ENCODE data around the gene TNFRSF25.
"Not testable (repeated sequence)": the region's sequence is repeated elsewhere in the genome, so short reads cannot be mapped to it uniquely, and the experiment has no call there.

The TNFRSF25 gene

DNA sequence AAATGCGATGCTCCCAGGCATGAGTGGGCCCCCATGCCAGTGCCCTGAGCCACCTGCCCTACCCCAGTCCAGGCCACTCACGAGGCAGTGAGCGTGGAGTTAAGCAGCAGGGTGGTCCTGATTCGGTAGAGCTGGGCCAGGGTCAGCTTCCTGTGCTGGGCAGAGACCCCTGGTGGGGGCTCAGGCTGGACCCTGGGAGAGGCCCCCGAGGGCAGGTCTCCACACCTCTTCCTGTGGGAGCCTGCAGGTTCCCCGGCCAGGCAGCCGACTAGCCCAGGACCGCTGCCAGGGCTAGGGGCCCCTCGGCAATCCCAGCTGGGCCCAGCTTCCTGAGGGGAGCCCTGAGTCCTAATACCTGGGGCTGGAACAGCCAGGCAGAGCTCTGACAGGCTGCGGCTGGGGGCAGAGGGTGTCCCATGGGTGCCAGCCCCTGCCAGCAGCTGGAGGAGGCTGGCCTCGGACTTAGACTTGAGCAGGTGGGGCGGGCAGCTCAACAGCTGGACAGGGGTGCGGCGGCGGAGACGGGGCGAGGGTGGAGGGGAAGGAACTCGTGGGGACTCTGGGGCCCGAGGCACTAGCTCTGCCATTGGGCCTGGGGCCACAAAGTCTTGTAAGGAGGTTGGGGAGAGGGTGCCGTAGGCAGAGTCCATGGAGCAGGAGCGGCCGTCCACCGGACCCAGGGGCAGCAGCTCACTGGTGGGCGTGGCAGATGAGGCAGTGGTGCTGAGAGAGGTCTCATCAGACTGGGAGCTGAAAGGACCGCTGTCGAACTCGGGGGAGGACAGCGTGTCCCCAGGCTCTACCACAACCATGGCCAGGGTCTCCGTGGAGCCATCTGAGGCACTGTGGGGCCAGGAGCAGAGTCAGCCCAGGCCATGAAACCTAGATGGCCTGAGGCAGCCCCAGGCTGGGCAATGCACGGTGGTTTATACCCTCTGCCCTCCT lies 2.0 kb upstream of the TNFRSF25 start:
- no peak for DNase-seq

DNA sequence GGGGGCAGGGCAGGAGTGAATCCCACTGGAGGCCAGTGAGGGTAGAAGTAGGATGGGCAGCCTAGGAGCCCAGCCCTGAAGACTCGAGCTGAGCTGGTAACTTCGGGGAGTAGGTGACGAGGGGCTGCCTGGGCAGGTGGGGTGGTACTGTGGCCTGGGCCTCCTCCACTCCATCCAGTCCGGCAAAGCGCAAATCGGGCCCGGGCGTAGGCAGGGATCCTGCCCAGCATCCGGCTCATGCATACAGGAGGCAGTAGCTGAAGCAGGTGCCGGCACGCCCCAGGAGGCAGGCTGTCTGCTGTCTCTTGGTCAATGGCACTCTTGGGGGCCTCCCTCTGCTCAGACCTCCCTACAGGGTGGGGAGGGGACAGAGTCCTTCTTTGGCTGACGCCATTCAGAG lies 1.3 kb upstream of the TNFRSF25 start:
- DNase-seq = no peak

DNA sequence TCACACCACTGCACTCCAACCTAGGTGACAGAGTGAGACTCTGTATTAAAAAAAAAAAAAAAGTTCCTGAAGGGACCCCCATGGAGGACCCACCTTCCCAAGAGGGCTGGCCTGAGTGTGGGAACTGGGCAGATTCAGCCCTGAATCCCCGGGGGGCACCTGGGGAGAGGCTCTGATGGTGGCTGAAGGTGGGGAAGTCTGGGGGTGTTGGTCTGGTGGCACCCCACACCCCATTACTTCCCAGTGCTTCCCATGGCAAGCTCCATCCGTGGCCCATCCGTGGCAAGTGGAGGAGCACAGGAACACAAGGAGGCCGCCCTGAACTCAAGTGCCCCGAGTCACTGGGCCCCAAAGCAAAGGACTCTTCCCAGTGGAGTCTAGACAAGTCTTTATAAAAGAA lies 778 bp upstream of the TNFRSF25 start:
- no peak for DNase-seq

DNA sequence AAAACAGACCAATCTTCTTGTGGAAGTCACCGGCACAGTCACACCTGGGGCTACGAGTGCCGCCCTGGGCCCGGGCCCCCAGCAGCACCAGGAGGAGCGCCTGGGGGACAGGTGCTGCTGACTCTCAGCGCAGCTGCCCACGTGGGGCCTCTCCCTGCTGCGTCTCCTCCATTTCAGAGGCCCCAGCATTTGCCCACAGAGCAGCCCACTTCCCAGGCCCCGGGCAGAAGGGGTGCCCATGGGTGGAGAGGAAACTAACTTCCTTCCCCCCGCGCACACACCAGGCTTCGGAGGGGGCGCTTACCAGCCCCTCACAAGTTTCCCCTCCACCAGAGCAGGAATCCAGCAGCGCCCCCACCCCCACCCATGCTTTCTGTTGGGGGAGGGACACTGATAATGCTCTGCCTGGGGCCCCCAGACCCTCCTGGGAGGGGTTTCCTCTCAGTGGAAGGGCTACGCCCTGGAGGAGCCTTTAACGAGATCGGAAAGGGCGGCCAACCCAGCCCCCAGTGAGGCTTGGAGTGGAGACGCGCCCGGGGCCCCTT lies 440 bp downstream of the TNFRSF25 start:
- DNase-seq = no peak

DNA sequence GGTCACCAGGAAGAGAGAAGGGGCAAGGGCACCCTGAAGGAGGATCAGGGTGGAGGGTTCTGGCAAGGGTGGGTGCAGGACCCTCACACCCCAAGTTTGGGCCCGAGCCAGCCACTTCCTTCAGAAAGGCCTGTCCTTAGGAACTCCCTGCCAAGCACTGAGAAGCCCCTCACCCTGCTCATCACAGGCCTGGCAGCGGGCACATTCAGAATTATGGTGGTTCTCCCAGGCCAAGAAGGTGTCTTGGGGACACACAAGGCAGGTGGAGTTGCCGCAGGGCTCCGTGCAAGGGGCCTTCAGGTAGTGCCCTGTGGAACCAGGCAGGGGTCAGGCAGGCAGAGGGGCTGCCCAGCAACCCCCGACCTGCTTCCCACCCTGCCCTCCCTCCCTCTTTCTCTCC lies 1.1 kb downstream of the TNFRSF25 start:
- DNase-seq = no peak

DNA sequence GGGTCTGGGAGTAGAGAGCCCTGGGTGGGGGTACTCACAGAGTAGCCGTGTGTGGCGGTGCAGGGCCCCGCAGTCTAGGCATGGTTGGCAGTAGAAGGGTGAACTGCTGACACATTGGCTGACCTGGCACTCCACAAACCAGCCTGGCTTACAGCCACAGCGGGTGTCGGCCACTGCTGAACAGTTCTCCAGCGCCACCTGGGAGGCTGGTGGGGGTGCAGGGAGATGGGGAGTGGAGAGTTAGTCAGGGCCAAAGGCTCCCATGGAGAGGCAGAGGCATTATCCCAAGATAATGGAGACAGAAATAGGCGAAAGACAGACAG lies 1.5 kb downstream of the TNFRSF25 start:
- DNase-seq = no peak

DNA sequence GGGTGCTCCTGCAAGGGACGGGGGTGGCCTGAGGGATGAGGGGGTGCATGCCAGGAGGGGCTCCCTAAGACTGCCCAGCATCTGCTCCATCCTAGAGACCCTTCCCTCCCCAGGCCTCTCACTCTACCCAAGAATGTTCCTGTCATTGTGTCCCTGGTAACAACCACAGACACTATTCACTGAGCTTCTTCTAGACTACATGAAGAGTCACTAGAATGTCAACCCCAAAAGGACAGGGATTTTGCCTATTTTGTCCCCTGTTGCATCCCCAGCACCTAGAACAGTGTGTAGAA lies 2.9 kb downstream of the TNFRSF25 start:
- no peak for DNase-seq

DNA sequence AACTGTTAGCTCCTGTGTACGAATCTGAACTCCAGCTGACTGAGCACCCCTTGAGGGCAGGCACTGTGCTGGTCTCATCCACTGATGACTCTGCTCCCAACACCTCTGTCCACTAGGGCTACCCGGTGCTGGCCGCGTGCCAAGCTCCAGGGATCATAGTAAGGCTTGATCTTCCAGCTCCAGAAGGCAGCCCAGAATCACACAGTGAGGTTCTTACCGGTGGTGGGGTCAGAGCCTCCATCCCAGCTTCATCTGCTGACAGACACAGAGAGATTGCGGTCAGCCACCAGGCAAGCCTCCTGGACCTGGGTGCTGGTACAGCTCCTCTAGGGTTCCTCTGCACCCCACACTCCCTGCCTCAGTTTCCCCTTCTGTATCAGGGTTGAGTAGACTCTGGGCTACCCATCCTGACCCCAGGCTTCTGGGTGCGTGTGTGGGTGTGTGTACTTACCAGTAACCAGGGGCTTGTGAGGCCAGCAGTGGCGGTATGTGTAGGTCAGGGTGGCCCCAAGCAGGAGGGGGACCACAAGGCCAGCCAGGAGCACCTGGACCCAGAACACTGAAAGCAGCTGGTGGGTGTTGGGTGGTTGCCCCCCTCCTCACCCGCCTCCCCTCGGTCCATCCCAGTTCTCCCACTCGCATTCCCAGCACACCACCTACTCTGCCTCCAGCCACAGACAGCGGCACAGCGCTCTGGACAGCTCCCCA lies 3.4 kb downstream of the TNFRSF25 start:
- no peak for DNase-seq

DNA sequence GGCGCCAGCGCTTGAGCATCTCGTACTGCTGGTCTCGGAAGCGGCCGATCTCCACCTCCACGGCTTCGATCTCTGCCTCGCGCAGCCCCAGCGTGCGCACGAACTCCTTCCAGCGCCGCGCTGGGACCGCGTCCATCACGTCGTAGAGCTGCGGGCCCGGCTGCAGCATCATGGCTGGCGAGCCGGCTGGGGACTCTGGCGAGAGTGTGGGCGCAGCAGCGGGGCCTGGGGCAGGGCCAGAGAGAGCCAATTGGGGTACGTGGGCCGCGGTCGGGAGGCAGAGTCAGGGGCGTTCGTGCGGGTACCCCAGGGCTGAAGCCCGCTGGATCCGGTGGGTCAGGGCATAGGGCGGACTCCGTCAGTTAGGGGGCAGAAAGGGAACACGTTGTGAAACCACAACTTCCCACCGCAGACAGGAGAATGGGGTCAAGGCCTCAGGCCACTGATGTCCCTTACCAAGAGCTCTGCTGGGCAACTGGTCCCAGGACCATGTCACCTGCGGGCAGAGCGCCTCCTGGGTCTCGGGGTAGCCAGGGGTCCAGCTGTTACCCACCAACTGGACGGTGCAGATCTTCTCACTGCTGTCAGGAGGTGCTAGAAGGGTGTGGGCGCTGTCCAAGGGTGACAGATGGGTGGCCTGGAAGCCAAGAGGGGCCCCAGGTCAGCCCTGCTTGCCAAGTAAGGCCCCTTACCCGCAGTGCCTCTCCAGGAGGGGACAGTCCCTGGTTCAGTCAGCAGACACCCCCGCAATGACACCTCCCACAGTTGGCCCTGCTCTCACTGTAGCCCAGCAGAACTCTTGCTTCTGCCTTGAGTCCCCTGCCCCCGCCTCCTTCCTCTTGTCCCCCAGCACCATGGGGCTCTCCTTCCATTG lies 4.2 kb downstream of the TNFRSF25 start:
- DNase-seq = no peak

DNA sequence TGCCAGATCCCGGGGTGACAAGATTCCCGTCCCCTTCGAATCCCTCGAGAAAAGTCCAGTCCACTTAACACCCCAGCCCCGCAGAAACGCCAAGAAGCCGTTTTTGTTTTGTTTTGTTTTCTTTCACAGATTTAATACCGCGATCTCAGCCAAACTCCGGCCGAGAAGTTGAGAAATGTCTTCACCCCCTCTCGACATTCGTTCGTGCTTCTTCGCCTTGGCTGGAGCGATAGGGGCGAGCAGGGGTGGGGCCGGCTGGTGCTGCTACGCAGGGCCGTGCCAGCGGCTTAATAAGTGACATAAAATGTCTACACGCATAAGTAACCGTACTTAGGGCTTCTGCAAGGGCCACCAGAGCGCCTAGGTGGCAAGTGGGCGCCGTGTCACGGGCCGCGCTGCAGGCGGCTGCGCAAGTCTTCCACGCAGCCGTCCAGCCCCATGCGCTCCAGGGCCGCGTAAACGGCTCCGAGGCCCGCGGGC lies 4.9 kb downstream of the TNFRSF25 start:
- DNase-seq = no peak

DNA sequence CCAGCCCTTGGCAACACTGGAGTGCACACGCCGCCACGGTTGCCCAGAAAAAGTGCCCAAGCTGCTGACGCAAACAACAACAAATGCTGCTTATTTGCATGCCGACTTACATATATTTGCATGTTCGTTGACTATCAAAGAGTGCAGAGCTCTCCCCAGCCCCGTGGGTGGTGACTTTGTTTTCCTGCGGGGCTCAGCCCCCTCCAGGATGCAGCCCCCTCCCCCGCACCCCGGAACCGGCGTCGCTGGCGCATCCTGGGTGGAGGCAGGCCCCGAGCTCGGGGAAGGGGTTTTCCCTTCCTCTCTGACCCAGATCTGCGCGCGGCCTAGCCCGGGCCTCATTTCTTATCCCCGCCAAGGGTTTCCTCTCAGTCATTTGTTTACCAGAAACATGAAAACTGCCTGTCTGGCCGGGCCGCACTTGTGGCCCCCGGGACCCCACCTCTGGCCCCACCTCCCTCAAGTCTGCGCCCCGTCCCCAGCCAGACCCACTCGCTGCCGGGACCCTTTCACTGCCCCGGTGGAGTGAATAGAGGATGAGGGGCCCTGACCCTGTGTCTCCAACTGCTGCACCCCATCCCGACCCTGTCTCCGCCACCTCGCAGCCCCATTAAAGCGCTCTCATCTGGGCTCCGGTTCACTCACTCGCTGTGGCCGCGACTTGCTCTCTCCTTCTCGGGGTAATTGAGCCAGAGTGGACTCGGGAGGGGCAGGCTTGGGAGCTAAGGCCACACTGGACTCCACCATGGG lies 5.5 kb downstream of the TNFRSF25 start:
- no peak for DNase-seq

DNA sequence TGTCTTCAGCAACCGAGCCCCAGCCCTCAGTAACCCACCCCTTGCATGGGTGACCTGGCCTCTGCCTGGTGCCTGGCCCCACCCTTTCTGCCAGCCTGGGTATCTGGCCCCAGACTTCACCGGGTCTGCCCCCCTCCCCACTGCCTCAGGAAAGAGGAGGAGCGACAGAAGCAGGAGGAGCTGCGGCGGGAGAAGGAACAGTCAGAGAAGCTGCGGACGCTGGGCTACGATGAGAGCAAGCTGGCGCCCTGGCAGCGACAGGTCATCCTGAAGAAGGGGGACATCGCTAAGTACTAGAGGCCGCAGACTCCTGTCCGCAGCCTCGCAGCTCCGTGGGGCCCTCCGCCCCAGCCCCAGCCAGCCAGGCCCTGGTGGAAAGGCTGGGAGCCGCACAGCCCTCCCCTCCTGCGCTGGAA lies 6.1 kb downstream of the TNFRSF25 start:
- no peak for DNase-seq

DNA sequence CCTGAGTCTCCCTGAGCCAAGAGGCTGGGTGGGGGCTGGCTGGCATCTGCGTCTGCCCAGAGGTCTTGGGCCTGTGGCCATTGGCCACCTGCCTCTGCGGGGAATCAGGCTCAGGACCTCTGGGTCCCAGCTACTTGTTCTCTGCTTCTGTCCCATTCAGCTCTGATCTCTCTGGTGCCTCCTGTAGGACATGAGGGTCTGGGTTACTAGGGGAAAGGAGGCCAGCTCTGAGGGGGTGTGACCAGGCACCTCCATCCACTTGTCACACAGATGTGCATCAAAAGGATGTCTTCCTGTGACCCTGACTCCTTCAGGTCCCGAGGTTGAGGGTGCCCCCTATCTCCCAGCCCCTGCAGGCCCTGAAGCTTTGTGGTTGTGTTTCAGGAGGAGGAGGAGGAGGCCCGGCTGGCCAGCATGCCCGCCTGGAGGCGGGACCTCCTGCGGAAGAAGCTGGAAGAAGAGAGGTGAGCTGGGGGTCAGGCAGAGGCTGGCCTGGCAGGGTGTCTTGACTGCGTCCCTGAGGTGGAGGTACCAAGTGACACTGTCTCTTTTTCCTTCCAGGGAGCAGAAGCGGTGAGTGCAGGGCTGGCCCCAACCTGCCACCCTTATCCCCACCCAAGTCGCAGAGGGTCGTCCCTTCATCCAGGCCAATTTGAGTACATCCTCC lies 9.0 kb downstream of the TNFRSF25 start:
- DNase-seq = no peak

DNA sequence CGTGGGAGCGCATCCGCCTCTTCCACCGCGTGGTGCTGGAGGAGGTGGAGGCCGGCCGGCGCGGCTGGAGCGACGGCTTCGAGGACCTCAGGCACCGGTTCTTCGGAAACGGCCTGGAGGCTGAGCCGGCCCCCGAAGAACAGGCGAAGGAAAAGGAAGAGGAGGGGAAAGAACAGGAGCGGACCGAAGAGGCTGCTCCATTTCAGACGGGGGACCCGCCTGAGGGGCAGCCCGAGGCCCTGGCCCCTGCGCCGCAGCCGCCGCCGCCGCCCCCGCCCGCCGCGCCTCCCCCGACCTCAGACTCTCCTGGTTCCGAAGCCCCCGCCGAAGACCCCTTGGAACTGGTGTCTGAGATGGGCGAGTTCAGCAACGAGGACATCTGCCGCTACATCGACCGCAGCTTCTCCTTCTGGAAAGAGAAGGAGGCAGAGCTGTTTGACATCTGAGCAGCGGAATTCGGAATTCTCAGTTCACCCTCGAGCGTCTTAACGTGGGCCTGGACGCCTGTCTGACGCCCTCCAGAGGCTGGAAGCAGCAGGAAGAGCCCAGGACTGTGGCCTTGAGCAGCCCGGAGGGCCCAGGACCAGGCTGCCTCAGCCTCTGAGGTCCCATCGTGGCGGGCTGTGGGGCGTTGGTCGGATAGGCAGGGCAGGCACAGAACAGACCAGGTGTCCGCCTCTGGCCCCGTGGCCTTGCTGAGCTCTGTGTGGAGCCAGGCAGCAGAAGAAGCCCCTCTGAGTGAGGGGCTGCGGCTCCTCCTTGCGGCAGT lies 10.0 kb downstream of the TNFRSF25 start:
- not testable (repeated sequence) for DNase-seq

DNA sequence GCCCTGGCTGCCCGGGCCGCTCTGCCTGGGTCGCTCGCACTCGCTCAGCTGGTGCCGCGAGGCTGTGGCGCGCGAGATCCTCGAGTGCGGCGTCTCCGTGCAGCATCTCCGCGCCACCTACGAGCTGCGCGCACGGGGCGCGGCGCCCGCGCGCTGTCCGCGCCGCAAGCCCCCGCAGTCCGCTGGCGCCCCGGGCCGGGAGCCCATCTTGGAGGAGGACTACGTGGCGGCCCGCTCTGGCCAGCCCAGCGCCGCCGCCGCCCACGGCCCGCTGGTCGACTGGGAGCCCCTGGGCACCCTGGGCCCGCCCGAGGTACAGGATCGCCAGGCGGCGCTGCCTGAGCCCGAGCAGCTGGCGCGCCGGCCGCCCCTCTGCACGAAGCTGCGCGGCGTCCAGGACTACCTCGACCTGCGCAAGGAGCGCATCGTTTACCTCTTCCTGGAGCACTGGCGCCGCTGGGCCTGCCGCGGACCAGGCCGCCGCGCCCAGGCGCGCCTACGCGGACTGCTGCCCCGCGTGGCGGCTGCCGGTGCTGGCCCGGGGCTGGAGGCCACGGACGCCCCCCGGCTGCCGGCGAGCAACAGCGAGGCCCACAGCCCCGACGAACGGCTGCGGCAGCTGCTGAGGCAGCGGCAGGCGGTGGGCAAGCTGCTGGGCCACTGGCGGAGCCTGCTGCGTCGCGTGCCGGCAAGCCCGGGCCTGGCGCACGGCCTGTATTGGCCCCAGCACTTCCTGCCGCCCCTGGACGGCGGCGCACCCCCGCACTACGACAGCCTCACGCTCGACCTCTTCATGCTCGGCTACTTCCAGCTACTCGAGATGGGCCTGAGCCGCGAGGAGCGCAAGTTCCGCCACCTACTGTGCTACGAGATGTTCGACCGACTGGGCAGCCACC lies 10.9 kb downstream of the TNFRSF25 start:
- no peak for DNase-seq

DNA sequence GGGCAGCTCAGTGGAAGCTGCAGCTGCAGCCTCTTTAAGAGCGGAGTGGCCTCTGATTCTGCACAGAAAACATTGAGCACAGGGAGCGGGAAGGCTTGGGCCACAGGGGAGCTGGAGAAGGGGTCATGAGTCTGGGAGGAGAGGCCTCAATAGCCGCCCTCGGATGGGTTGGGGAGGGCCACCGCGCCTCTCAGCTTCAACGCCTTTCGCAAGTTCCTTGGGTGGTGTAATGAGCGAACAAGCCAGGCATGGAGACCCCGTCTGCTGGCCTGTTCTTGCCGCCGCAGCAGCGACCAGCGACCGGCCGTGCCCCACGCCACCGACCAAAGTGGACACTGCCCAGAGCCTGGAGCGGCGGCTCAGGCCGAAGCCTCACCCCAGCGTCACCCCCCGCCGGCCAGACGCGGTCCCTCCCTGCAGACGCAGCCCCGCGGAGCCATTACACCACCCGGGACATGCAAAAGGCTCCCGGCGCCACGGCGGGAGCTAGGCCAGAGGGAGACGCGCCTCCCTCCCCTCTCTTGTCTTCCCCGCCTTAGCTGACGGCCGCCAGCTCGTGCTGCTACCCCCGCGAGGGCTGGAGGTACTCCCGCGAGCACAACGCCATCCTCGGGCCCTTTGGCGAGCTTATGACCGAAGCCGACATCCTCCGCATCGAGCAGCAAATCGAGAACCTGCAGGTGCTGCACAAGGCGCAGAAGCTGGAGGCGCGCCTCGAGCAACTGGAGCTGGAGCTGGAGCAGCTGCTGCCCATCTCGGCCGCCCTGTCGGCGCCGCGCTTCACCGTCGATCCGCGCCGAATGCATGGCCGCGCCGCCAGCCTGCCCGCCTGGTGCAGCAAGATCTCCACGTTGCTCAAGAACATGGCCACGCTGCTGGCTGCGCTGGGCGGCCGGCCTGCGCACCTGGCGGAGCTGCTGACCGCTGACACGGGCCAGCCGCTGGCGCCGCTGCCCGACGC lies 11.8 kb downstream of the TNFRSF25 start:
- not testable (repeated sequence) for DNase-seq

DNA sequence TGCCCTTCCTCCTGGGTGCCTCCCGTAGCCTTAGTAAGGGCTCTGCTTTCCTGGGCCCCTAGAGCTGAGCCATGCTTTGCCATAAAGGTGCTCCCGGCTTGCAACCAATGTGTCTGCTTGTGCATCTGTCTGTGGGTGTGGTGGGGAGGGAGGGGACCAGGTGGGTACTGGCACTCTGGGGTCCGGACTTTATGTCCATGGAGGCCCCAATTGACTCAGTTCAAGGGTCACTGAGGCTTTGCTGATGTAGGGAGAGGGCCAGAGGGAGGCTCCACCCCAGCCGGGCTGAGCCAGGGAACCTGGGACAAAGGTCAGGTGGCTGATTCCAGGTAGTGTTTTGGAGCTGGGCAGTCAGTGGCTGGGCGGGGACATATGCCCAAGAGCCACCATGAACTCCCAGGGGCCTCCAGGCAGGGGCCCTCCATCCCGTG lies 15.0 kb downstream of the TNFRSF25 start:
- no peak for DNase-seq

DNA sequence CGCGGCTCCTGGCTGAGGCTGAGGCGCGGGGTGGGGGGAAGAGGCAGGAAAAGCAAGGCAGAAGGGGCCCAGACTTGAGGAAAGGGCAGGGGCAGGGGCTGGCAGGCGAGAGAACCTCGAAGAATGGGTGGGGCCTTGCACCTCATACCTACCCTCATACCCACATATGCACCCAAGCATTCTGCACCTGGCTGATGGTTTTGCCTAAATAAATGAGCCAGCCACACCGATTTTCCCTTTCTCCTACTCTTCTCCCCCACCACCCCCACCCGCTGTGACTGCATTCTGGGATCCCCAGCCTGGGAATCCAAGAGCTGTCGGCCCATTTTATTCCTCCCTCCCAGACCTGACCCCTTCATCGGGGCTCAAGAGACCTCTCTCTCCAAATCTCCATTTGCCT lies 15.5 kb downstream of the TNFRSF25 start:
- not testable (repeated sequence) for DNase-seq
